Measurements from ENCODE around the gene PDE4D. TPM values are rescaled to one million over a fixed set of nuclear protein-coding genes. Genes with fewer than 3 reads are reported as not detected.
"Not testable (repeated sequence)": the region's sequence is repeated elsewhere in the genome, so short reads cannot be mapped to it uniquely, and the experiment has no call there.

PDE4D gene
- total RNA-seq, 5 donors from 2014 or later (not counting 1 experiment from before 2014, with no cell fraction given), result 45.1 to 136 (median 64.9) TPM

GRCh38 chr5:59575648-59576445 is 317.7 kb downstream of the PDE4D start:
- no peaks in the 10 kb centered on the region for H3K27me3 ChIP-seq (replicated peaks in 1 of 2; ENCODE audit: control insufficient read depth in 2 of 2, extremely low read depth in 1 of 2, insufficient read depth in 2 of 2, low read length in 1 of 2)
- H3K27ac ChIP-seq (ENCODE audit: low read length), result no peak overlapping the region
- Mint-ChIP-seq H3K27me3 (peaks cover 4% of the 10 kb centered on the region in 2 donors), H3K36me3 (no peaks in the 10 kb centered on the region), H3K4me1 (no peaks in the 10 kb centered on the region), H3K27ac (no peak overlapping the region), H3K4me3 (no peak overlapping the region), H3K9me3 (peaks cover 0 to 6% (median 0%) of the 10 kb centered on the region in 3 donors)
- ATAC-seq (replicated peaks in 1 of 4) (no peak), DNase-seq (no peak)
- H3K9me3 ChIP-seq, result no peaks in the 10 kb centered on the region
- POLR2A ChIA-PET, result no interaction called here
- H3K36me3 ChIP-seq (ENCODE audit: control insufficient read depth in 2 of 2, extremely low read depth in 1 of 2, insufficient read depth in 1 of 2, low read length in 1 of 2), result no peaks in the 10 kb centered on the region
- WGBS (ENCODE audit: insufficient coverage), result no CpG with 5 or more reads among the region's 3 CpGs
- no peaks in the 10 kb centered on the region for H3K4me1 ChIP-seq (ENCODE audit: control insufficient read depth in 1 of 2, extremely low read depth in 1 of 2, insufficient read depth in 2 of 2, low read length in 2 of 2)
- CTCF ChIA-PET, result no interaction called here
- no peak overlapping the region for H3K4me3 ChIP-seq (ENCODE audit: control insufficient read depth in 1 of 2, extremely low read depth in 1 of 2, low read length in 1 of 2)

GRCh38 chr5:59573509-59573908 is 320.0 kb downstream of the PDE4D start:
- DNase-seq; H3K4me1 Mint-ChIP-seq; H3K27me3 ChIP-seq (replicated peaks in 1 of 2; ENCODE audit: control insufficient read depth in 2 of 2, extremely low read depth in 1 of 2, insufficient read depth in 2 of 2, low read length in 1 of 2); H3K9me3 Mint-ChIP-seq; H3K27me3 Mint-ChIP-seq; POLR2A ChIA-PET; CTCF ChIA-PET; ATAC-seq (replicated peaks in 1 of 4); H3K27ac ChIP-seq (ENCODE audit: low read length); H3K27ac Mint-ChIP-seq; H3K9me3 ChIP-seq; H3K4me1 ChIP-seq (ENCODE audit: control insufficient read depth in 1 of 2, extremely low read depth in 1 of 2, insufficient read depth in 2 of 2, low read length in 2 of 2); H3K4me3 ChIP-seq (ENCODE audit: control insufficient read depth in 1 of 2, extremely low read depth in 1 of 2, low read length in 1 of 2); H3K36me3 ChIP-seq (ENCODE audit: control insufficient read depth in 2 of 2, extremely low read depth in 1 of 2, insufficient read depth in 1 of 2, low read length in 1 of 2); H3K36me3 Mint-ChIP-seq; H3K4me3 Mint-ChIP-seq: not testable (repeated sequence)
- WGBS (ENCODE audit: insufficient coverage), result no CpG with 5 or more reads among the region's 5 CpGs

- Histone ChIP-seq H3K27ac (ENCODE audit: low read length) (no peak overlapping the region), H3K9me3 (no peaks in the 10 kb centered on the region), H3K4me1 (ENCODE audit: control insufficient read depth in 1 of 2, extremely low read depth in 1 of 2, insufficient read depth in 2 of 2, low read length in 2 of 2) (no peaks in the 10 kb centered on the region), H3K36me3 (ENCODE audit: control insufficient read depth in 2 of 2, extremely low read depth in 1 of 2, insufficient read depth in 1 of 2, low read length in 1 of 2) (no peaks in the 10 kb centered on the region), H3K27me3 (replicated peaks in 1 of 2; ENCODE audit: control insufficient read depth in 2 of 2, extremely low read depth in 1 of 2, insufficient read depth in 2 of 2, low read length in 1 of 2) (no peaks in the 10 kb centered on the region), H3K4me3 (ENCODE audit: control insufficient read depth in 1 of 2, extremely low read depth in 1 of 2, low read length in 1 of 2) (no peak overlapping the region)
- POLR2A ChIA-PET, result interaction anchor here in 1 of 2 donors (0.6 kb wide), 1 partner anchor 1675 kb away, joined by 4 read pairs; no protein-coding TSS in a partner anchor
- no peaks in the 10 kb centered on the region for H3K4me1 Mint-ChIP-seq
- DNase-seq, result no peak
- no peak overlapping the region for H3K27ac Mint-ChIP-seq
- ATAC-seq (replicated peaks in 1 of 4), result no peak
- peaks cover 4% of the 10 kb centered on the region in 2 donors for H3K27me3 Mint-ChIP-seq
- WGBS (ENCODE audit: insufficient coverage), result no CpG with 5 or more reads among the region's 3 CpGs
- H3K9me3 Mint-ChIP-seq, result peaks cover 0 to 6% (median 0%) of the 10 kb centered on the region in 3 donors
- H3K36me3 Mint-ChIP-seq, result no peaks in the 10 kb centered on the region
- no peak overlapping the region for H3K4me3 Mint-ChIP-seq
- CTCF ChIA-PET, result interaction anchor here in 1 of 2 donors (0.6 kb wide), 1 partner anchor 164 kb away, joined by 4 read pairs; no protein-coding TSS in a partner anchor
Observed at GRCh38 chr5:59571067-59571466, 322.5 kb downstream of the PDE4D start.

- CTCF ChIA-PET, result no interaction called here
- H3K27ac Mint-ChIP-seq, result no peak overlapping the region
- DNase-seq, result no peak
Observed at GRCh38 chr5:59569608-59570334, 323.8 kb downstream of the PDE4D start.

GRCh38 chr5:59569158-59569557 is 324.4 kb downstream of the PDE4D start:
- Mint-ChIP-seq H3K27ac (no peak overlapping the region), H3K27me3 (peaks cover 4% of the 10 kb centered on the region in 2 donors), H3K4me3 (no peak overlapping the region), H3K36me3 (no peaks in the 10 kb centered on the region), H3K9me3 (peaks cover 0 to 6% (median 0%) of the 10 kb centered on the region in 3 donors), H3K4me1 (peaks cover 0 to 4% (median 0%) of the 10 kb centered on the region in 3 donors)
- ATAC-seq (replicated peaks in 1 of 4) (no peak), DNase-seq (no peak)
- no peaks in the 10 kb centered on the region for H3K36me3 ChIP-seq (ENCODE audit: control insufficient read depth in 2 of 2, extremely low read depth in 1 of 2, insufficient read depth in 1 of 2, low read length in 1 of 2)
- WGBS (ENCODE audit: insufficient coverage), result 74% methylated on average over 3 of the region's 4 CpGs
- H3K27me3 ChIP-seq (replicated peaks in 1 of 2; ENCODE audit: control insufficient read depth in 2 of 2, extremely low read depth in 1 of 2, insufficient read depth in 2 of 2, low read length in 1 of 2), result no peaks in the 10 kb centered on the region
- H3K9me3 ChIP-seq, result no peaks in the 10 kb centered on the region
- H3K4me1 ChIP-seq (ENCODE audit: control insufficient read depth in 1 of 2, extremely low read depth in 1 of 2, insufficient read depth in 2 of 2, low read length in 2 of 2), result no peaks in the 10 kb centered on the region
- ChIA-PET POLR2A (no interaction called here), CTCF (no interaction called here)
- H3K27ac ChIP-seq (ENCODE audit: low read length), result no peak overlapping the region
- H3K4me3 ChIP-seq (ENCODE audit: control insufficient read depth in 1 of 2, extremely low read depth in 1 of 2, low read length in 1 of 2), result no peak overlapping the region

More at GRCh38 chr5:59569608-59570334, 323.8 kb downstream of the PDE4D start:
- Mint-ChIP-seq H3K9me3 (peaks cover 0 to 6% (median 0%) of the 10 kb centered on the region in 3 donors), H3K27me3 (peaks cover 4% of the 10 kb centered on the region in 2 donors), H3K36me3 (no peaks in the 10 kb centered on the region), H3K4me3 (no peak overlapping the region), H3K4me1 (no peaks in the 10 kb centered on the region)
- POLR2A ChIA-PET, result no interaction called here
- Histone ChIP-seq H3K36me3 (ENCODE audit: control insufficient read depth in 2 of 2, extremely low read depth in 1 of 2, insufficient read depth in 1 of 2, low read length in 1 of 2) (no peaks in the 10 kb centered on the region), H3K4me1 (ENCODE audit: control insufficient read depth in 1 of 2, extremely low read depth in 1 of 2, insufficient read depth in 2 of 2, low read length in 2 of 2) (no peaks in the 10 kb centered on the region), H3K27ac (ENCODE audit: low read length) (no peak overlapping the region), H3K27me3 (replicated peaks in 1 of 2; ENCODE audit: control insufficient read depth in 2 of 2, extremely low read depth in 1 of 2, insufficient read depth in 2 of 2, low read length in 1 of 2) (no peaks in the 10 kb centered on the region), H3K4me3 (ENCODE audit: control insufficient read depth in 1 of 2, extremely low read depth in 1 of 2, low read length in 1 of 2) (no peak overlapping the region), H3K9me3 (no peaks in the 10 kb centered on the region)
- ATAC-seq (replicated peaks in 1 of 4), result peak in 1 of 4 experiments; percentile 19
- no CpG with 5 or more reads among the region's 3 CpGs for WGBS (ENCODE audit: insufficient coverage)

- no peak for ATAC-seq (replicated peaks in 1 of 4)
Observed at GRCh38 chr5:59568161-59568560, 325.4 kb downstream of the PDE4D start.

More at GRCh38 chr5:59568161-59568560, 325.4 kb downstream of the PDE4D start:
- ChIA-PET CTCF (interaction anchor here in 1 of 2 donors (0.7 kb wide), 1 partner anchor 17 kb away, joined by 3 read pairs; no protein-coding TSS in a partner anchor), POLR2A (no interaction called here)
- no peak overlapping the region for H3K27ac ChIP-seq (ENCODE audit: low read length)
- H3K4me3 ChIP-seq (ENCODE audit: control insufficient read depth in 1 of 2, extremely low read depth in 1 of 2, low read length in 1 of 2), result no peak overlapping the region
- H3K27me3 ChIP-seq (replicated peaks in 1 of 2; ENCODE audit: control insufficient read depth in 2 of 2, extremely low read depth in 1 of 2, insufficient read depth in 2 of 2, low read length in 1 of 2), result no peaks in the 10 kb centered on the region
- H3K4me3 Mint-ChIP-seq, result no peak overlapping the region
- H3K9me3 ChIP-seq, result no peaks in the 10 kb centered on the region
- peaks cover 3% of the 10 kb centered on the region in 2 donors for H3K27me3 Mint-ChIP-seq
- H3K27ac Mint-ChIP-seq, result no peak overlapping the region
- H3K36me3 ChIP-seq (ENCODE audit: control insufficient read depth in 2 of 2, extremely low read depth in 1 of 2, insufficient read depth in 1 of 2, low read length in 1 of 2), result no peaks in the 10 kb centered on the region
- H3K9me3 Mint-ChIP-seq, result peaks cover 0 to 2% (median 0%) of the 10 kb centered on the region in 3 donors
- no peak for DNase-seq
- no CpG with 5 or more reads among the region's 2 CpGs for WGBS (ENCODE audit: insufficient coverage)
- H3K4me1 ChIP-seq (ENCODE audit: control insufficient read depth in 1 of 2, extremely low read depth in 1 of 2, insufficient read depth in 2 of 2, low read length in 2 of 2), result peaks cover 0 to 2% of the 10 kb centered on the region in 2 experiments
- peaks cover 0 to 13% (median 1%) of the 10 kb centered on the region in 3 donors for H3K4me1 Mint-ChIP-seq
- no peaks in the 10 kb centered on the region for H3K36me3 Mint-ChIP-seq
